OCI-LY7 (cell line): ENCODE results near the gene SBF2. TPM values are rescaled to one million over a fixed set of nuclear protein-coding genes. Genes with fewer than 3 reads are reported as not detected.

Source experiments
- BruUV-seq: library from RNA; stranded (reverse); fragments of 400-500 nt; replicated peaks from 2 replicates; lab custom pipeline; 2021; lab: Mats Ljungman, UMichigan
- CTCF ChIA-PET: fragments of 300-600 bp; sonication (Branson Sonifier 250); formaldehyde crosslinking; loops from one replicate; lab custom pipeline; 2022; ENCODE audit warnings: antibody characterized with exemption; ENCODE audit not compliant: unreplicated experiment; lab: Charles Lee
- POLR2A ChIA-PET: fragments of 300-600 bp; sonication (Branson Sonifier 250); formaldehyde crosslinking; loops from one replicate; lab custom pipeline; 2022; ENCODE audit warnings: antibody characterized with exemption; lab: Charles Lee
- DNase-seq: peaks from one replicate; pipeline ENCODE4 v3.0.0-alpha.2; 2015; ENCODE audit warnings: low spot score
- H2AFZ ChIP-seq: fragments of 200-600 bp; sonication (generic), shearing (Covaris generic); 2 replicates; pipeline ENCODE4 v1.6.1; 2014; ENCODE audit warnings: mild to moderate bottlenecking, antibody characterized with exemption, low read length, moderate library complexity
- H3K27ac ChIP-seq: fragments of 200-600 bp; sonication (generic); 2 replicates; pipeline ENCODE4 v1.5.1; 2014; ENCODE audit warnings: mixed run types, low read depth, mild to moderate bottlenecking, moderate library complexity, low read length, inconsistent platforms; ENCODE audit not compliant: poor library complexity, severe bottlenecking
- H3K36me3 ChIP-seq: fragments of 200-600 bp; sonication (generic); 2 replicates; pipeline ENCODE4 v1.6.1; 2014; ENCODE audit warnings: mild to moderate bottlenecking, antibody characterized with exemption, low read length, moderate library complexity, mixed read lengths; ENCODE audit not compliant: insufficient read depth
- H3K4me1 ChIP-seq: fragments of 200-600 bp; sonication (generic); 2 replicates; pipeline ENCODE4 v1.5.1; 2014; ENCODE audit warnings: mild to moderate bottlenecking, low read length; ENCODE audit not compliant: insufficient read depth, poor library complexity, severe bottlenecking
- H3K4me2 ChIP-seq: fragments of 200-600 bp; sonication (generic); 2 replicates; pipeline ENCODE4 v1.6.1; 2014; ENCODE audit warnings: mild to moderate bottlenecking, low read length
- H3K4me3 ChIP-seq: fragments of 200-600 bp; sonication (generic); 2 replicates; pipeline ENCODE4 v1.5.1; 2014; ENCODE audit warnings: mild to moderate bottlenecking, low read depth, low read length; ENCODE audit not compliant: poor library complexity, severe bottlenecking
- H3K79me2 ChIP-seq: fragments of 200-600 bp; sonication (generic); 2 replicates; pipeline ENCODE4 v1.6.1; 2016; ENCODE audit warnings: low read depth, mild to moderate bottlenecking, low read length, moderate library complexity, mixed read lengths; ENCODE audit not compliant: insufficient read depth
- H3K9me2 ChIP-seq: fragments of 200-600 bp; sonication (generic); 2 replicates; pipeline ENCODE4 v1.6.1; 2016; ENCODE audit warnings: mild to moderate bottlenecking, low read length, mixed read lengths; ENCODE audit not compliant: insufficient read depth
- H3K9me3 ChIP-seq: fragments of 200-600 bp; sonication (generic); 2 replicates; pipeline ENCODE4 v1.6.1; 2014; ENCODE audit warnings: mild to moderate bottlenecking, mixed run types, low read length, mixed read lengths
- H4K20me1 ChIP-seq: fragments of 200-600 bp; sonication (generic); 2 replicates; pipeline ENCODE4 v1.6.1; 2014; ENCODE audit warnings: mild to moderate bottlenecking, antibody characterized with exemption, low read length, moderate library complexity, mixed read lengths; ENCODE audit not compliant: insufficient read depth
- CTCF ChIP-seq: fragments of 200-600 bp; sonication (generic); conservative IDR thresholded peaks from 2 replicates; pipeline ENCODE4 v1.5.1; 2014; ENCODE audit warnings: mild to moderate bottlenecking, antibody characterized with exemption, low read length, moderate library complexity, mixed read lengths
- EZH2phosphoT487 ChIP-seq: fragments of 200-600 bp; sonication (generic); IDR thresholded peaks from 2 replicates; pipeline ENCODE4 v1.6.1; 2018; ENCODE audit warnings: low read depth, borderline replicate concordance, mild to moderate bottlenecking, mixed run types, antibody characterized with exemption, low read length, moderate library complexity, mixed read lengths
- intact Hi-C: fragments of 100-400 bp; cut with micrococcal nuclease; formaldehyde crosslinking; loops from one replicate; pipeline ENCODE4 v1.10.0; 2022; ENCODE audit not compliant: unreplicated experiment
- total RNA-seq, 2 experiments: library from RNA; depleted of rRNA in 1 of 2; stranded (reverse); fragments of >200 nt in 1 of 2; shearing (Covaris generic) in 1 of 2; gene quantifications; 2 replicates each; pipeline ENCODE4 v1.2.3, GENCODE V29; 2014 to 2022

The SBF2 gene
- total RNA-seq, 2 experiments from 2014 or later: 12.9 to 14.3 TPM

GRCh38 chr11:10095412-10096208 lies 198.4 kb downstream of the SBF2 start:
- TF ChIP-seq EZH2phosphoT487 (no peak), CTCF (no peak)
- Histone ChIP-seq H3K9me3 (no peaks in the 10 kb centered on the region), H3K79me2 (no peaks in the 10 kb centered on the region), H3K9me2 (no peaks in the 10 kb centered on the region), H3K4me2 (no peak overlapping the region), H3K27ac (no peak overlapping the region), H3K4me3 (no peak overlapping the region), H2AFZ (no peak overlapping the region), H4K20me1 (no peaks in the 10 kb centered on the region), H3K36me3 (no peaks in the 10 kb centered on the region), H3K4me1 (no peaks in the 10 kb centered on the region)
- DNase-seq: no peak
- ChIA-PET POLR2A (interaction anchor here (1.2 kb wide), 1 partner anchor 111 kb away, joined by 4 read pairs; no protein-coding TSS in a partner anchor), CTCF (no interaction called here)
- BruUV-seq: no TSS peak
- intact Hi-C loops: no loop called here

GRCh38 chr11:10092426-10092825 lies 201.6 kb downstream of the SBF2 start:
- DNase-seq: no peak
- intact Hi-C loops: no loop called here
- no peaks in the 10 kb centered on the region for H3K4me1 ChIP-seq
- H3K9me2 ChIP-seq: no peaks in the 10 kb centered on the region
- H3K4me3 ChIP-seq: no peak overlapping the region
- no peak for TF ChIP-seq CTCF
- TF ChIP-seq EZH2phosphoT487: no peak
- BruUV-seq: no TSS peak
- POLR2A ChIA-PET: no interaction called here
- no peaks in the 10 kb centered on the region for H4K20me1 ChIP-seq
- no peak overlapping the region for H3K4me2 ChIP-seq
- no peaks in the 10 kb centered on the region for H3K9me3 ChIP-seq
- H3K79me2 ChIP-seq: no peaks in the 10 kb centered on the region
- H3K27ac ChIP-seq: no peak overlapping the region
- CTCF ChIA-PET: no interaction called here
- H2AFZ ChIP-seq: no peak overlapping the region
- no peaks in the 10 kb centered on the region for H3K36me3 ChIP-seq
